NCI-H226 (cell line): ENCODE data around the gene SLCO1C1.

Experiments
- DNase-seq: peaks from one replicate; pipeline ENCODE4 v3.0.0-alpha.2; 2015

The SLCO1C1 gene

DNA sequence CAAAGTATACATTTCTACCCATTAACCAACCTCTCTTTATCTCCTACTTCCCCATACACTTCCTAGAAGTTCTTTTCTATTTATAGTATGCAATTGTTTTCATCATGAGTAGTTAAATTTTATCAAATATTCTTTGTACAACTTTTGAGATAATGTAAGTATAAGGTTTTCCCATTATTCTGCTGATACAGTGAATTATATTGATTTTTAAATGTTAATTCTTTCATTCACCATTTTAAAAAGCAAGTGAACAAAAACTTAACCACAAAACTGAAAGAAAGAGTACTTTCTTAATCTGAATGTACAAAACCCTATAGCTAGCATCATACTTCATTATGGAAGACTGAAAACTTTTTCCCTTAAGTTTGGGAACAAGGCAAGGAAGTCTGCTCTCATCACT lies 105.9 kb downstream of the SLCO1C1 start:
- no peak for DNase-seq
